ENCODE measurements around the gene PHKB.
"Not testable (repeated sequence)": the region's sequence is repeated elsewhere in the genome, so short reads cannot be mapped to it uniquely, and the experiment has no call there.

Gene PHKB

GRCh38 chr16:47519546-47519945, 58.4 kb downstream of the PHKB start:
- DNase-seq (ENCODE audit: insufficient read length, low spot score): no peak
- TF ChIP-seq SPI1 (IDR thresholded peaks at IDR 0.05; ENCODE audit: low read depth, low read length): no peak
- TF ChIP-seq POLR2A (IDR thresholded peaks at IDR 0.05; ENCODE audit: low read depth, low read length): no peak
- TF ChIP-seq TAF1 (IDR thresholded peaks at IDR 0.05; ENCODE audit: low read depth, low read length): no peak
- TF ChIP-seq POLR2AphosphoS5 (IDR thresholded peaks at IDR 0.05; ENCODE audit: low read depth, low read length): no peak
- no peak for TF ChIP-seq PAX5 (IDR thresholded peaks at IDR 0.05; ENCODE audit: insufficient read depth, low read length, severe bottlenecking)
- TF ChIP-seq POU2F2 (IDR thresholded peaks at IDR 0.05; ENCODE audit: low read depth, low read length): no peak
- FAIRE-seq: no peak

GRCh38 chr16:47519996-47520679, 59.0 kb downstream of the PHKB start:
- FAIRE-seq (peak; percentile 58), DNase-seq (ENCODE audit: insufficient read length, low spot score) (no peak)
- TF ChIP-seq POLR2AphosphoS5 (IDR thresholded peaks at IDR 0.05; ENCODE audit: low read depth, low read length) (no peak), POLR2A (IDR thresholded peaks at IDR 0.05; ENCODE audit: low read depth, low read length) (no peak), PAX5 (IDR thresholded peaks at IDR 0.05; ENCODE audit: insufficient read depth, low read length, severe bottlenecking) (no peak), SPI1 (IDR thresholded peaks at IDR 0.05; ENCODE audit: low read depth, low read length) (no peak), TAF1 (IDR thresholded peaks at IDR 0.05; ENCODE audit: low read depth, low read length) (no peak), POU2F2 (IDR thresholded peaks at IDR 0.05; ENCODE audit: low read depth, low read length) (no peak)

GRCh38 chr16:47523342-47524006, 62.3 kb downstream of the PHKB start:
- peak; percentile 99 for TF ChIP-seq SPI1 (IDR thresholded peaks at IDR 0.05; ENCODE audit: low read depth, low read length)
- no peak for TF ChIP-seq TAF1 (IDR thresholded peaks at IDR 0.05; ENCODE audit: low read depth, low read length)
- TF ChIP-seq POU2F2 (IDR thresholded peaks at IDR 0.05; ENCODE audit: low read depth, low read length): 0 out of 2 replicates have a peak, but pooled peaks have one; percentile 50
- peak; percentile 82 for FAIRE-seq
- peak; percentile 14 for DNase-seq (ENCODE audit: insufficient read length, low spot score)

- DNase-seq (ENCODE audit: insufficient read length, low spot score) (no peak), FAIRE-seq (no peak)
- TF ChIP-seq POLR2A (IDR thresholded peaks at IDR 0.05; ENCODE audit: low read depth, low read length) (no peak), POU2F2 (IDR thresholded peaks at IDR 0.05; ENCODE audit: low read depth, low read length) (no peak), POLR2AphosphoS5 (IDR thresholded peaks at IDR 0.05; ENCODE audit: low read depth, low read length) (no peak), PAX5 (IDR thresholded peaks at IDR 0.05; ENCODE audit: insufficient read depth, low read length, severe bottlenecking) (no peak), SPI1 (IDR thresholded peaks at IDR 0.05; ENCODE audit: low read depth, low read length) (no peak), TAF1 (IDR thresholded peaks at IDR 0.05; ENCODE audit: low read depth, low read length) (no peak)
Measured at GRCh38 chr16:47524007-47524405, 62.9 kb downstream of the PHKB start.

GRCh38 chr16:47528431-47528830, 67.3 kb downstream of the PHKB start:
- FAIRE-seq: no peak
- TF ChIP-seq SPI1 (IDR thresholded peaks at IDR 0.05; ENCODE audit: low read depth, low read length): no peak
- TF ChIP-seq PAX5 (IDR thresholded peaks at IDR 0.05; ENCODE audit: insufficient read depth, low read length, severe bottlenecking): no peak
- TF ChIP-seq TAF1 (IDR thresholded peaks at IDR 0.05; ENCODE audit: low read depth, low read length): no peak
- no peak for TF ChIP-seq POU2F2 (IDR thresholded peaks at IDR 0.05; ENCODE audit: low read depth, low read length)
- TF ChIP-seq POLR2AphosphoS5 (IDR thresholded peaks at IDR 0.05; ENCODE audit: low read depth, low read length): no peak
- no peak for TF ChIP-seq POLR2A (IDR thresholded peaks at IDR 0.05; ENCODE audit: low read depth, low read length)
- no peak for DNase-seq (ENCODE audit: insufficient read length, low spot score)

GRCh38 chr16:47533744-47534292, 72.7 kb downstream of the PHKB start:
- DNase-seq (ENCODE audit: insufficient read length, low spot score) (no peak), FAIRE-seq (no peak)
- TF ChIP-seq POLR2AphosphoS5 (IDR thresholded peaks at IDR 0.05; ENCODE audit: low read depth, low read length) (no peak), TAF1 (IDR thresholded peaks at IDR 0.05; ENCODE audit: low read depth, low read length) (no peak), PAX5 (IDR thresholded peaks at IDR 0.05; ENCODE audit: insufficient read depth, low read length, severe bottlenecking) (no peak), POLR2A (IDR thresholded peaks at IDR 0.05; ENCODE audit: low read depth, low read length) (no peak), POU2F2 (IDR thresholded peaks at IDR 0.05; ENCODE audit: low read depth, low read length) (no peak), SPI1 (IDR thresholded peaks at IDR 0.05; ENCODE audit: low read depth, low read length) (no peak)

- DNase-seq (ENCODE audit: insufficient read length, low spot score) (no peak), FAIRE-seq (no peak)
- TF ChIP-seq PAX5 (IDR thresholded peaks at IDR 0.05; ENCODE audit: insufficient read depth, low read length, severe bottlenecking) (no peak), POLR2A (IDR thresholded peaks at IDR 0.05; ENCODE audit: low read depth, low read length) (no peak), POLR2AphosphoS5 (IDR thresholded peaks at IDR 0.05; ENCODE audit: low read depth, low read length) (no peak), SPI1 (IDR thresholded peaks at IDR 0.05; ENCODE audit: low read depth, low read length) (no peak), TAF1 (IDR thresholded peaks at IDR 0.05; ENCODE audit: low read depth, low read length) (no peak), POU2F2 (IDR thresholded peaks at IDR 0.05; ENCODE audit: low read depth, low read length) (no peak)
Measured at GRCh38 chr16:47538472-47538871, 77.3 kb downstream of the PHKB start.

- not testable (repeated sequence) for DNase-seq (ENCODE audit: insufficient read length, low spot score); FAIRE-seq
Measured at GRCh38 chr16:47539707-47540670, 78.9 kb downstream of the PHKB start.

- FAIRE-seq: not testable (repeated sequence)
Measured at GRCh38 chr16:47541135-47541534, 80.0 kb downstream of the PHKB start.

GRCh38 chr16:47544255-47544654, 83.1 kb downstream of the PHKB start:
- not testable (repeated sequence) for DNase-seq (ENCODE audit: insufficient read length, low spot score); FAIRE-seq

More at GRCh38 chr16:47541135-47541534, 80.0 kb downstream of the PHKB start:
- not testable (repeated sequence) for DNase-seq (ENCODE audit: insufficient read length, low spot score)

GRCh38 chr16:47551185-47551584, 90.1 kb downstream of the PHKB start:
- not testable (repeated sequence) for FAIRE-seq; DNase-seq (ENCODE audit: insufficient read length, low spot score)

GRCh38 chr16:47551767-47552166, 90.6 kb downstream of the PHKB start:
- not testable (repeated sequence) for DNase-seq (ENCODE audit: insufficient read length, low spot score); FAIRE-seq

Measured in GM12891 (cell line).